GM12801 (cell line): ENCODE measurements around the gene NOC4L.

Experiments used
- CTCF ChIP-seq: IDR thresholded peaks from one replicate; pipeline ENCODE4 v1.5.1; 2011; ENCODE audit warnings: control low read depth; ENCODE audit not compliant: insufficient read length; ENCODE audit errors: extremely low read depth

Gene NOC4L

GRCh38 chr12:132125736-132126135 lies 18.5 kb upstream of the NOC4L start:
- no peak for TF ChIP-seq CTCF

- no peak for TF ChIP-seq CTCF
Measured at GRCh38 chr12:132127041-132127440, 17.2 kb upstream of the NOC4L start.

GRCh38 chr12:132129007-132129406 lies 15.2 kb upstream of the NOC4L start:
- TF ChIP-seq CTCF = no peak

GRCh38 chr12:132130690-132131089 lies 13.6 kb upstream of the NOC4L start:
- TF ChIP-seq CTCF = no peak

- no peak for TF ChIP-seq CTCF
Measured at GRCh38 chr12:132131229-132131628, 13.0 kb upstream of the NOC4L start.

- TF ChIP-seq CTCF = no peak
Measured at GRCh38 chr12:132131952-132132351, 12.3 kb upstream of the NOC4L start.

GRCh38 chr12:132132609-132133430 lies 11.4 kb upstream of the NOC4L start:
- TF ChIP-seq CTCF = no peak
